ENCODE measurements around the gene GRID1.

The GRID1 gene

DNA sequence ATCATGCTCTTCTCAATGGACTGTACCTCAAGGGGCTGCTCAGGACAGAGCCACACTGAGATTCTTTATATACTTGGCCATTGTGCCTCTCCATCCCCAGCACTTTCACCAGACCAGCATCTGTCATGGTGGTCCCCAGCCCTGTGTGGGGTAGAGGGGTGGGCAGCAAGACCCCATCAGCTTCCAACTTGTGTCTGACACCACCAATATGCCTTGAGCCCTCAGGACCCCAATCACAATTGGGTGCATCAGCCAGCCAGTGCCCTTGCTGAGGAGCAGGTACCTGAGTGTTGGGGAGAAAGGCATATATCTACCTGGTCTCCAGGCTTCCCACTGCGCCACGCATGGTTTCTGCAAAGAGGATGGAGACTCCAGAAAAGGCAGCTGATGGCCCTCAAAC, 56.3 kb downstream of the GRID1 start:
- H3K27ac ChIP-seq (ENCODE audit: low read length): no peak overlapping the region
- H3K27me3 ChIP-seq (replicated peaks; ENCODE audit: insufficient read depth, low read length): no peaks in the 10 kb centered on the region
- H3K4me2 ChIP-seq (ENCODE audit: low read depth, low read length): no peak overlapping the region
- H3K4me3 ChIP-seq (ENCODE audit: low read length): no peak overlapping the region
- H3K79me2 ChIP-seq (ENCODE audit: low read length): no peaks in the 10 kb centered on the region
- H3K9ac ChIP-seq (ENCODE audit: low read length): no peak overlapping the region
- no peaks in the 10 kb centered on the region for H4K20me1 ChIP-seq (ENCODE audit: insufficient read depth, low read length)
- no peaks in the 10 kb centered on the region for H3F3A ChIP-seq (ENCODE audit: insufficient read depth, low read length)
- H3K9me3 ChIP-seq (replicated peaks; ENCODE audit: insufficient read depth, low read length): no peaks in the 10 kb centered on the region
- no peaks in the 10 kb centered on the region for H3K4me1 ChIP-seq (ENCODE audit: low read length)
- H2AFZ ChIP-seq (ENCODE audit: low read length): no peak overlapping the region
- no peaks in the 10 kb centered on the region for H3K9me2 ChIP-seq (replicated peaks; ENCODE audit: insufficient read depth, low read length)
- no peak for TF ChIP-seq EZH2 (optimal IDR thresholded peaks at IDR 0.05; ENCODE audit: low read depth, low read length)
- no peak for DNase-seq
- H3K36me3 ChIP-seq (replicated peaks; ENCODE audit: insufficient read depth, low read length): no peaks in the 10 kb centered on the region

DNA sequence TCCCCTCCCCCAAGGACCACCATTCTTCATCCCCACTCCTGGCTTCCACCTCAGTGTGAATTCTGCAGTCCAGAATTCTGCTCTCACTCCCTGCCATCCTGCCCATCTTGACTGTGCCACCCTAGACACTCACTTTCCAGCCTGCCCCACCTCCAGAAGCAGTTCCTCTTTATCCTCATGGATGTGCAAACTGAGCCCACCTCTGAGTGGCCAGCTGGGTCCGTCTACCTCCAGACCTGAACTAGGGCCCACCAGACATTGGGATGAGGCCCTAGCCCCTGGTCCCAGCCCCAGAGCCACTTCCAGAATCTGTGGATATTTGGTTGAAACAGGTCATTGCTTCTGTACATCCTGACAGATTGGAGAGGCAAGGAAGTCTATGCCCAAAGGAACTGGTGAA, 58.5 kb downstream of the GRID1 start:
- no peaks in the 10 kb centered on the region for H3K9me3 ChIP-seq (replicated peaks; ENCODE audit: insufficient read depth, low read length)
- H3F3A ChIP-seq (ENCODE audit: insufficient read depth, low read length): no peaks in the 10 kb centered on the region
- no peaks in the 10 kb centered on the region for H3K4me1 ChIP-seq (ENCODE audit: low read length)
- no peak overlapping the region for H3K9ac ChIP-seq (ENCODE audit: low read length)
- no peak overlapping the region for H2AFZ ChIP-seq (ENCODE audit: low read length)
- no peak overlapping the region for H3K27ac ChIP-seq (ENCODE audit: low read length)
- H3K36me3 ChIP-seq (replicated peaks; ENCODE audit: insufficient read depth, low read length): no peaks in the 10 kb centered on the region
- H3K9me2 ChIP-seq (replicated peaks; ENCODE audit: insufficient read depth, low read length): no peaks in the 10 kb centered on the region
- no peak overlapping the region for H3K4me2 ChIP-seq (ENCODE audit: low read depth, low read length)
- no peaks in the 10 kb centered on the region for H3K79me2 ChIP-seq (ENCODE audit: low read length)
- TF ChIP-seq, protein P1, sequence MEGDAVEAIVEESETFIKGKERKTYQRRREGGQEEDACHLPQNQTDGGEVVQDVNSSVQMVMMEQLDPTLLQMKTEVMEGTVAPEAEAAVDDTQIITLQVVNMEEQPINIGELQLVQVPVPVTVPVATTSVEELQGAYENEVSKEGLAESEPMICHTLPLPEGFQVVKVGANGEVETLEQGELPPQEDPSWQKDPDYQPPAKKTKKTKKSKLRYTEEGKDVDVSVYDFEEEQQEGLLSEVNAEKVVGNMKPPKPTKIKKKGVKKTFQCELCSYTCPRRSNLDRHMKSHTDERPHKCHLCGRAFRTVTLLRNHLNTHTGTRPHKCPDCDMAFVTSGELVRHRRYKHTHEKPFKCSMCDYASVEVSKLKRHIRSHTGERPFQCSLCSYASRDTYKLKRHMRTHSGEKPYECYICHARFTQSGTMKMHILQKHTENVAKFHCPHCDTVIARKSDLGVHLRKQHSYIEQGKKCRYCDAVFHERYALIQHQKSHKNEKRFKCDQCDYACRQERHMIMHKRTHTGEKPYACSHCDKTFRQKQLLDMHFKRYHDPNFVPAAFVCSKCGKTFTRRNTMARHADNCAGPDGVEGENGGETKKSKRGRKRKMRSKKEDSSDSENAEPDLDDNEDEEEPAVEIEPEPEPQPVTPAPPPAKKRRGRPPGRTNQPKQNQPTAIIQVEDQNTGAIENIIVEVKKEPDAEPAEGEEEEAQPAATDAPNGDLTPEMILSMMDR (IDR thresholded peaks at IDR 0.05; ENCODE audit: low read length): no peak
- TF ChIP-seq EZH2 (optimal IDR thresholded peaks at IDR 0.05; ENCODE audit: low read depth, low read length): no peak
- H3K4me3 ChIP-seq (ENCODE audit: low read length): no peak overlapping the region
- no peaks in the 10 kb centered on the region for H4K20me1 ChIP-seq (ENCODE audit: insufficient read depth, low read length)
- no peak for DNase-seq
- no peaks in the 10 kb centered on the region for H3K27me3 ChIP-seq (replicated peaks; ENCODE audit: insufficient read depth, low read length)

DNA sequence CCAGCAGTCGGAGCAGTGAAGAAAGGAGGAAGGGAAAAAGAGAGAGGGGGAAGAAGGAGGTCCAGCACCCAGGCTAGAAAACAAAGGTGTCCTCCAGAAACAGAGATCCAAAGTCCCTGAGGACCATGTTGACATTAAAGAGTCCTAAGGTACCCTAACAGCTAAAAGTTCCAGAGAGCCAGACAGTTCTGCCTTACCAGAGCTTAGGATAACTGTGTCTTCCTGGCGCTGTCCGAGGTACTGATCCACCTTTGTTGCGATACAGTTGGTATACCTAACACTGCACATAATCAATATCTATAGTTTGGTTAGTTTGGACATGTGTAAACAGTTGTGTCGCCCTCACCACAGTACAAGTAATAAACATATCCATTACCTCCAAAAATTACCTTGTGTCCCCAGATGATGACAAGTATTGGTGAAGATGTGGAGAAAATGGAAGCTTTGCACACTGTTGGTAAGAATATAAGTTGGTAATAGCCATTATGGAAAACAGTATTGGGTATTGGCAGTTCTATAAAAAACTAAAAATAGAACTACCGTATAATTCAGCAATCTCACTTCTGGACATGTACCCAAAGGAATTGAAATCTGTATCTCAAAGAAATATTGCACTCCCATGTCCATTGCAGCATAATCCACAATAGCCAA, 59.8 kb downstream of the GRID1 start:
- H3K9me2 ChIP-seq (replicated peaks; ENCODE audit: insufficient read depth, low read length): no peaks in the 10 kb centered on the region
- H3K4me3 ChIP-seq (ENCODE audit: low read length): no peak overlapping the region
- H3F3A ChIP-seq (ENCODE audit: insufficient read depth, low read length): no peaks in the 10 kb centered on the region
- no peaks in the 10 kb centered on the region for H3K4me1 ChIP-seq (ENCODE audit: low read length)
- H3K36me3 ChIP-seq (replicated peaks; ENCODE audit: insufficient read depth, low read length): no peaks in the 10 kb centered on the region
- H2AFZ ChIP-seq (ENCODE audit: low read length): no peak overlapping the region
- H3K27me3 ChIP-seq (replicated peaks; ENCODE audit: insufficient read depth, low read length): no peaks in the 10 kb centered on the region
- H3K9me3 ChIP-seq (replicated peaks; ENCODE audit: insufficient read depth, low read length): no peaks in the 10 kb centered on the region
- TF ChIP-seq, protein P1 (IDR thresholded peaks at IDR 0.05; ENCODE audit: low read length): no peak
- TF ChIP-seq EZH2 (optimal IDR thresholded peaks at IDR 0.05; ENCODE audit: low read depth, low read length): no peak
- no peak for TF ChIP-seq EZH2phosphoT487 (IDR thresholded peaks at IDR 0.05; ENCODE audit: low read length)
- H3K79me2 ChIP-seq (ENCODE audit: low read length): no peaks in the 10 kb centered on the region
- no peak overlapping the region for H3K4me2 ChIP-seq (ENCODE audit: low read depth, low read length)
- H3K27ac ChIP-seq (ENCODE audit: low read length): no peak overlapping the region
- DNase-seq: peak; percentile 39
- no peak overlapping the region for H3K9ac ChIP-seq (ENCODE audit: low read length)
- H4K20me1 ChIP-seq (ENCODE audit: insufficient read depth, low read length): no peaks in the 10 kb centered on the region

DNA sequence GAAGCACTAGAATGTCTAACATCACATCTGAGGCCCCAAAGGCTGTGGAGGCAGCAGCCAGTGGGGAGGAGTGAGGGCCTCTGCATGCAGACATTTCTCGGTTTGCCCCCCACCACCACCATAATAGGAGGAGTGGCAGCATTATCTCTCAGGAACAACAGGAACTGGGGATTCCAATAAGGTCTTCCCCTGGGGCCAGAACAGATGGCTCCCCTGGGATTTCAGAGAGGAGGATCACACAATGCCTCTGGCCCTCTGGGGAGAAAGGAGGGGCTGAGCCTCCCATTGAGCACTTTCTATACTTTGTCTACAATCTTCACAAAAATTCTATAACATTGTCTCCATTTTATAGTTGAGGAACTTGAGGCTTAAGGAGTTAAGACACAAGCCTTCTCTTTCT, 61.1 kb downstream of the GRID1 start:
- Histone ChIP-seq H3K27me3 (replicated peaks; ENCODE audit: insufficient read depth, low read length) (no peaks in the 10 kb centered on the region), H3K9me3 (replicated peaks; ENCODE audit: insufficient read depth, low read length) (no peaks in the 10 kb centered on the region), H3K4me2 (ENCODE audit: low read depth, low read length) (no peak overlapping the region), H3K4me3 (ENCODE audit: low read length) (no peak overlapping the region), H3F3A (ENCODE audit: insufficient read depth, low read length) (no peaks in the 10 kb centered on the region), H3K27ac (ENCODE audit: low read length) (no peak overlapping the region), H3K79me2 (ENCODE audit: low read length) (no peaks in the 10 kb centered on the region), H3K4me1 (ENCODE audit: low read length) (no peaks in the 10 kb centered on the region), H3K9ac (ENCODE audit: low read length) (no peak overlapping the region), H4K20me1 (ENCODE audit: insufficient read depth, low read length) (no peaks in the 10 kb centered on the region), H3K36me3 (replicated peaks; ENCODE audit: insufficient read depth, low read length) (no peaks in the 10 kb centered on the region), H2AFZ (ENCODE audit: low read length) (no peak overlapping the region), H3K9me2 (replicated peaks; ENCODE audit: insufficient read depth, low read length) (no peaks in the 10 kb centered on the region)
- TF ChIP-seq EZH2phosphoT487 (IDR thresholded peaks at IDR 0.05; ENCODE audit: low read length) (no peak), EZH2 (optimal IDR thresholded peaks at IDR 0.05; ENCODE audit: low read depth, low read length) (no peak)
- TF ChIP-seq, protein P1 (IDR thresholded peaks at IDR 0.05; ENCODE audit: low read length): no peak
- no peak for DNase-seq
